Kidney tubule cell (primary cell): ENCODE measurements around the gene PRELID1.

ENCODE experiments used
- DNase-seq: peaks from one replicate; pipeline ENCODE4 v3.0.0-alpha.2; 2018; ENCODE audit warnings: low spot score

PRELID1 gene

DNA sequence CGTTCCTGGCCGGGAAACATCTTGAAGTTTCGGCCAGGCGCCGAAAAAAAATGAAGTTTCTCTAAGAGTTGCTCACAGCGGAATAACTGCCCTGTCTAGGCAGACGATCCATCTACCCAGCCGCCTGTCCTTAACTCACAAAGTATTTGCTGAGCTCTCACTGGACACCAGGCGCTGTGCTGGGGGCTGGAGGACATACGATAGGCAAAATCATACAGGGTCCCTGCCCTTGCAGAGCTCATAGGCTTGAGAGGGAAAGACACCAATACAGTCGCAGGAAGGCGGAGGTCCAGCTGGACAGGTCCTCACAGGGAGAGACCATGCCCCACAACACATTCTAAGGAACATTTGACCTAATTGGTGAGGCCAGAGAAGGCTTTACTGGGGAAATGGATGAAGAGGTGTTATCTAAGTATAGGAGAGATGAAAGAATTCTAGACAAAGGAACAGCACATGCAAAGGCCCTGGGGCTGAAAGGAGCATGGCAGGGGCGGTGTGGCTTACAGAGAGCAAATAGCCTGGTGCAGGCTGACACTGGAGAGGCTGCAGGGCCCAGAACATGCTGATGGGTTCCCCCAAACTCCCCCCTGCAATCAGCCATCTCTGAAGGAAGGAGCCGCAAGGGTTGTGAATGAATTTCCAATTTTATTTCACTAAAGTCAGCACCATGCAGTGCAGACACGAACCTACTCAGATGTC is 10.1 kb downstream of the PRELID1 start:
- no peak for DNase-seq

DNA sequence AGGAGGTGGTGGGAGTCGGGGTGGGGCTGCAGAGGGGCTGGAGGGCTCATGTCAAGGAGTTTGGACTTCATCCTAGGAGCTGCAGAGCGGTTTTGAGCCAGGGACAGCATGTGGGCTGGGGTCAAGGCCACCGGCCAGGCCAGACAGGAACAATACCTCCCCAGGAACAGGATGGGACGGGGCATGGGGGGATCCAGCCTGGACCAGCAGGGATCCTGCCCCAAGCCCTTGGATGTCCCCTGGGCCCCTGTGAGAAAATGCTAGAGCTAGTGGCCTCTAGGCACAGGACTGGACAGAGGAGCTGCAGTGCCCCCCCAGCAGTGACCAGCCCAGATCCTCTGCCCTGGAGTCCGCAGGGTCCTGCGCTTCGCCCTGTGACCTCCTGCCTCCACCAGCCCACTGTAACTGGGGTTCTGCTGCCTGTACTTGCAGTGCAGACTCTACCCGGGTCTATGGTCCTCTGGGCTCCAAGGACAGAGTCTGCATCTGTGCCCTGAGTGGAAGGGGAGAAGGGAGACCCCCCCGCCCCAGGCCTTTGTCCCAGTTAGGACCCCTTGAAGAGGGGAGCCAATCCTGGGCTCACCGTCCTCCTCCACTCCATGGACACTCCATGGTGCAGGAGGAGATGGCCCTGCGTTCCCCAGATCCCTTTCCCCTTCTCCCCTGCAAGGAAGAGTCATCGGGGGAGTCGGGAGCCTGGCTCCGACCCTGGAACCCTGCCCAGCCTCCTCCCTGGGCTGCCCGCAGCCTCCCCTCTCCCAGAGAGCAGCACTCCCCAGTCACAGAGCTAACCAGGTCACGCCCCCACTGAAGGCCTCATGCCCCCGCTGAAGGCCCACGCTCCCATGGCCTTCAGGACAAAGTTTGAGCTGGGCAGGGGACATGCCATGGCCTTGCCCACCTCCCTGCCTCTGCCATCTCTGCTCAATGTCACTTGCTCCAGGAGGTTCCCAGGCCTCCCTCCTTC is 11.1 kb downstream of the PRELID1 start:
- no peak for DNase-seq

DNA sequence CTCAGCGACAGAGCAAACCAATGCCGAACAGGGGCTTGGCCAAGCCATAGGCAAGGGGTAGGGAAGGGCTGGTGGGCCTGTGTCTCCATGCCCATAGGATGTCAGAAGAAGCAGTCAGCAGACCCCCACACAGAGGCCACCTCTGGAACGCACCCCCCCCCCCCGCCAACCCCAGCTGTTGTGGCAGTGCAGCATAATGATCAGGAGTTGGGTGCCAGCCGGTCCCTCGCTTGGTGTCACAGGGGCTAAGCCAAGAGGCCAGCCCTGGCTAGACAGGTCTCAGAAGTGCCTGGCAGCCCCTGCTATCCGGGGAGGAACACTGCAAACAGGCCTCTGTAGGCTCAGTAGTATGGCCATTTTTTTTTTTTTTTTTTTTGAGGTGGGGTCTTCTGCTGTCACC is 11.8 kb downstream of the PRELID1 start:
- DNase-seq = no peak

GRCh38 chr5:177316005-177316404 is 12.4 kb downstream of the PRELID1 start:
- no peak for DNase-seq

- peak; percentile 75 for DNase-seq
Observed at GRCh38 chr5:177317959-177318377, 14.4 kb downstream of the PRELID1 start.

DNA sequence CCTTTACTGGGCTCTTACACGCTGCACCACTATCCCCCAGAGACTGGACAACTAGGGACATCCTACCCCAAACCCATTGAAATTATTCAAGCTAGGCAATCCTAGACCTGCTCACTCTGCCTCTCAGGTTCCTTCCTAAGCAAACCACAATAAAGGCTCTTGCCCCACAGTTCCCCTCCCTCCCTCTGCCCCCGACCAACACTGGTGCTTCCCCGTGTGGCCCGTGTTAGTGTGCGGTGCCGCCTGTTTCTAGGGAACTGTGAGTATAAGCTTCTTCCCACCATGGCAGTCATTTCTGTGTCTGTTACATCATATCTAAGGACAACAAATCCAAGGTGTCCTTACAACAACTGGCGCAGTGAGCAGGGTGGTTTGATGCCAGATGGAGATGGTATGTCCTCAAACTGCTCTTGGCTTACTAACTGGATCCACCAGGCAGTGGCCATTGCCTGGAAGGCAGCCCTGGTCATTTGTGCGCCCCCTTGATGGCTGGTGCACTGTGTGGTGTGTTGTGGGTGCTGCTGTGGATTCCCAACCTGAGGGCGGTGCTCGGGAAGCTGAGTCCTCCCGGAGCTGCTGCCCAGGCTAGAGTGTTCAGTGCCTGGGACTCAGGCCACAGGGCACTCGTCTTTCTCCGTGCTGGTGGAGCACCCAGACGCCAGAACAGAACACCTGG is 16.5 kb downstream of the PRELID1 start:
- DNase-seq = no peak

- peak; percentile 24 for DNase-seq
Observed at GRCh38 chr5:177320879-177321278, 17.3 kb downstream of the PRELID1 start.

- peak; percentile 73 for DNase-seq
Observed at GRCh38 chr5:177325868-177326381, 22.3 kb downstream of the PRELID1 start.

DNA sequence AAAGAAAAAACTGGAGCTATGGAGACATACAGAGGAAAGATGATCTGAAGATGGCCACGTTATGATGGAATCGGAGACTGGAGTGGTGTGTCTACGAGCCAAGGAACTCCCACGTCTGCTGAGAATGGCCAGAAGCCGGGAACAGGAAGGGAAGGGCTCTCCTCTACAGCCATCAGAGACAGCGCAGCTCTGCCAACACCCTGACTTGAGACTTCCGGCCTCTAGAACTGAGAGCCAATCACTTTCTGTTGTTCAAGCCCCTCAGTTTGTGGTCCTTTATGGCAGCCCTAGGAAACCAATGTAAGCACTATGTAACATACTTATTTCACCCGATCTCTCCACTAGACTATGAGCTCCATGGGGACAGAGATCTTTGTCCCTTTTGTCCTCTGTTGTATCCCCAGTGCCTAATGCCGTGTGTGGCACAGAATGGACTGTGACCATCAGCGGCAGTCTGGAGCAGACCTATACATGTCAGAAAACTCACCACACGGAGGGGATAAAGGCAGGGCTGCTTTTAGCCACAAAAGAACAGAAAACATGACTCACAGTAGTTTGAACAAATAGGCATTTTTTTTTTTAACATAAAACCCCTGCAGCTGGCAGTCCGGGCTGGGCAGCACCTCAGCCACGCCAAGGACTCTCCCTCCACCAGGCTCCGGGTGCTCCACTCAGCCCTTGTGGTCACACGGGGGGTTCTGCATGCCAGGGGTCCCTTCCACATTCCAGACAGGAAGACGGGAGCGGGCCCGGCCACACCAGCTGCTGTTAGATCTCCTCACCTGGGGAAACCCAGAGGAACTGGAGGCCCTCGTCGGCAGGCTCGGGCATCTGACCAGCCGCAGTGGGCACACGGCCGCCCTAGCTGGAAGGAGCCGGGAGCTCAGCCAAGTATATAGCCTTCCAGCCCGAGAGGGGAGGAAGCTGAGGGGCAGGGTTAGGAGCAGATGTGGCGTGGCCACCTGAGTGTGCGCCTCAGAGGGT is 24.2 kb downstream of the PRELID1 start:
- no peak for DNase-seq

GRCh38 chr5:177328545-177329231 is 25.1 kb downstream of the PRELID1 start:
- DNase-seq = no peak

- no peak for DNase-seq
Observed at GRCh38 chr5:177329883-177330282, 26.3 kb downstream of the PRELID1 start.

DNA sequence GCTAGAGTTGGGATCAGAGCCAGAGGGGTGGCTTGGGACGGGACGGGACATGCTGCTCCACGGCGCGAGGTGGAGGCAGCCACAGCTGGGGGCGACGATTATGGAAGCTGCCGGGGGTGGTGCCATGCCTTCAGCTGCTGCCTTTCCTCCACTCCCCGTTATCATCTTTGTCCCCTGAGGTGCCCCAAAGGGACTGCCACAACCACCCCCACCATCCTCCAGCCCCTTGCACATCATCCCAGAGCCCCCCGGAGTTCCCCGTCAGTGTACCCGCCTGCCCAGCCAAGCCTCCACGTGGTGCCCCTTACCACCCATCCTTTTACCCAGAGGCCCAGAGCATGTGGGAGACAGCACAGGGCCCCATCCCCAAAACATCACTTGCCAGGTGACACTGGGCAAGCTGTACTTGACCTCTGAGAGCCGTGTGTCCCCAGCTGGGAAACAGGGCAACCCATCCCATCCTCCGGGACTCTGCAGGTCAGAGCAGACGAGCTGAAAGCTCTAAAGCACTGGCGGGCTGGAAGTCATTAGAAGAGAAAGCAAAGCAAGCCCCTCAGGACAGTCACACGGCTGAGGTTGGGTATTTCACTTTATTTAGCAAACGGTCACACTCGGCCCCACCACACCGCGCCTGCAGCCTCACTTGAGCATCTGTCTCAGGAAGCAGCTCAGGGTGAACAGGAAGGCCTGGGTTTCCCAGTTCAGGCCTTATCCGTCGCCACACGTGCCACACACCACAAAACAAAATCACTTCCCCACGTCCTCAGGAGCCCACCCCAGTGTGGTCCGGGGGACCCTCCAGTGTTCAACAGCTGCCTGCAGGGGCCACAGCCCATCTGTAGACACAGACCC is 27.6 kb downstream of the PRELID1 start:
- no peak for DNase-seq

DNA sequence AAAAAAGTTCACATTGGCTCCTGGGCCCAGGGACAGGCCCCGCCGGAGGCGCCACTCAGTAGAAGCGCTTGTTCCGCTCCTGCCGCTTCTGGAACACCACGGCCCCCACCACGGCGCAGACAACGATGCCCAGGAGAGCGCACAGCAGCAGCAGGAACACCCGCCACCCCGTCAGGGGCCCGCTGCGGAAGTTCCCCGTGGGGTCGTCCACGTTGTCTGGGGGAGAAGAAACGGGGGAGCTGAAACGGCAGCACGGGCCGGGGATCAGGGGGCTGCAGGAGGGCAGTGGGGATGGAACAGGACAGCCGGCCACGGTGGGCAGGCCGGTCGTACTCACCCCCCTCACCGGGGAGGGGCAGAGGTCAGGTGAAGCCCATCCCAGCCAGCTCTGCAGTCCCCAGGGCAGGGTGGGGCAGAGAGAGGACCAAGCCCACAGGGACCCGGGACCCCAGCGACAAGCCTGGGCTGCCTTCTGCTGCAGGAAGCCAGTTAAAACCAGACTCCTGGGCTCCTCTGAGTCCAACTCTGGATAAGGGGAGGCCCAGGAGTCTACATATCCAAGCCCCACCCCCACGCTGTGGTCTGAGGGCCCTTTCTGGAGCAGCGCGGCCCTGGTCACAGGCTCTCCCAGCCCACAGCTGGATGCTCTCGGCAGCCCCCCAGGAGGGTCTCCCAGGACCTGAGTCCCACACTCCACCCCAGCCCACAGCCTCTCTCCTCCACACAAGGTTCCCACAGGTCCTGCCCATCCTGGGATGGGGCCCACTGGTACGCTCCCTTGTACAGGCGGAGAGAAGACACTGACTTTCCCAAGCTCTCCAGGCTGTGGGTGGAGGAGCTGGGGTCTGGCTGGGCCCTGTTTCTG is 28.7 kb downstream of the PRELID1 start:
- no peak for DNase-seq

- DNase-seq = no peak
Observed at GRCh38 chr5:177332896-177333260, 29.3 kb downstream of the PRELID1 start.

DNA sequence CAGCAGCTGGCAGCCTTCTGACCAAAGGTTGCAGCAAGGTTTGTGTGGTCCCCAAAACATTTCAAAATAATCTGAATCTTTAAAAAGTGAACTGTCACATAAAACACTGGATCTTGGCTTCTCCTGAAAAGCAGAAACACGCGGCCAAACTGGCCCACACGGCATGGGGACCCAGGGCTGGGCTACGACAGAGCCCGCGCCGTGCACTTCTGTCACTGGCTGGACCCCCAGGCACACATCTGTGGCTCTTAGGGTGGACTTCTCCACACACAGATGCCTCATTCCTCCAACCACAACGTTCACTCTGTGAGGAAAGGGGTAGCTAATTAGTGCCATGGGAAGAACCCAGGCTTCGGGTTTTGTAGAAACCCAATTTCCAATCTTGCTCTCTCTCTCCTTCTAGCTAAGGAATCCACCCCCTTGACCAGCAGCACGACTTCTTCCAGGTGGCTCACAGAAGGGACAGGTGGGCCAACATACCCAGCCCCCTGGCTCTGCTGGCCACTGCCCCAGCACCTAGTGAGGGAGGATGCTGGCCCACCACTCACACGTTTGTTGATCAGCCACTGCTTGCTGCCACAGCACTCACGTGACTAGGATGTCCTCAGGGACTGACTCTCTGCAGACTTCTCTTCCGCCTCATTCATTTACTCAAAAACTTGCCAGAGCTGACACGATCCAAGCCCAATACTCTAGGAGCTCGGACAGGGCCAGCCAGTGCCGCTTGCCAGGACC is 30.0 kb downstream of the PRELID1 start:
- DNase-seq = no peak

GRCh38 chr5:177334155-177334551 is 30.6 kb downstream of the PRELID1 start:
- no peak for DNase-seq

DNA sequence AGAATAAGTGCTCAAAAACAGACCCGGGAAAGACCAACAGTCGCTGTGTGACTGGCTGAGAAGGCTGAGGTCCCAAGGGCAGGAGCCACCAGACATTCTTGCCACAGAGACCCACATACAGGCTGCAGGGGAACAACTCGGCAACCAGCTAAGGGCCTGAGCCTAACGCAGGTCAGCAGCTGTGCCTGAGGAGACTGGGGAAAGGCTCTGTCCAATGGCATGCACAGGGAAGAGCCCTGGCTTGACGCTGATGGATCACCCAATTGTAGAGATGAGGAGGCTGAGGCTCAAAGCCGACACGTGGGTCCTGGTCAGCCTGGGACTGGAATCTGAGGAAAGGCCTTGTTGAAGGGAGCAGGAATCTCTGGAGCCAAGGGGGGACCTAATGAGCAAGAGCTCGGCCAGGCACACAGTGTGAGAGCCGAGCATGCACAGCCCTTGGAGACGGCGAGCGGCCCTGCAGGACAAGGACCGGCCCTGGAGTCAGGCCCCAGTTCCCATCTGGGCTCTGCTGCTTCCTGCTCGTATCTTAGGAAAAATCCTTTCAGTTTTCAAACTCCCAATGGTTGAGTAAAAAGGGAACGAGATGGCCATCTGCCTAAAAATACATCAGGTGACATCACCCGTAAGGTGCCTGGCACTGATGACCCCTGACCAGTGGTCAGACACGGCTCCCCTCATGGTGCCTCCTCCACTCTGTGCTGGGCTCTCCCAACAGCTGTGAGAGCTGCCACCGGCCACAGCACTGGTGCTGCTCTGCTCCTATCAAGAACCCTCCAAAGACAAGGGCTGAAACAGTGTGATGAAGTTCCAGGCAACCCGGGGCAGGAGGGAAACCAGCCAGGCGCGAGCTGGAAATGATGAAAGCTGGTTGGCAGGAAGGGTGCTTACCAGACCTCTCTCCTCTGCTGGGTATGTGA is 31.4 kb downstream of the PRELID1 start:
- no peak for DNase-seq
